GM10266 (cell line): ENCODE data around the gene ST3GAL6.

Source experiments
- DNase-seq: peaks from one replicate; pipeline ENCODE4 v3.0.0; 2012; ENCODE audit errors: extremely low spot score
- TF ChIP-seq, protein P1 (sequence below): IDR thresholded peaks from 2 replicates; pipeline ENCODE4 v1.5.1; 2012; ENCODE audit warnings: mild to moderate bottlenecking, low read depth; ENCODE audit not compliant: control insufficient read depth, insufficient read depth; ENCODE audit errors: missing control alignments

ST3GAL6 gene

DNA sequence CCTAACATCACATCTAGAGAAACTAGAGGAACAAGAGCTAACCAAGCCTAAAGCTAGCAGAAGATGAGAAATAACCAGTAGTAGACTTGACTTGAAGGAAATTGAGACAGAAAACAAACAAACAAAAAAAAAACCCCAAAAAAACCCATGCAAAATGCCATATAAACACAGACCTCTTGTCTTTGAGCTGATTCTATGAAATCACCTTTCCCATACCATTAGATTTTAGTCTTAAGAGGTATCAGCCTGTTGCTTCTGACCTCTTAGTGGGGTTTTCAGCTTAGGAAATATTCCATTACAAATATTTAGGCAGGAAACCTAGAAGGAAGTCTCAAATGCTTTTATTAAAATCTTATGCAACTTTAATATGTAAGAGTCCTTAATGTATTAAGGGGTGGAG is 23.9 kb upstream of the ST3GAL6 start:
- DNase-seq = no peak
- TF ChIP-seq, protein P1, sequence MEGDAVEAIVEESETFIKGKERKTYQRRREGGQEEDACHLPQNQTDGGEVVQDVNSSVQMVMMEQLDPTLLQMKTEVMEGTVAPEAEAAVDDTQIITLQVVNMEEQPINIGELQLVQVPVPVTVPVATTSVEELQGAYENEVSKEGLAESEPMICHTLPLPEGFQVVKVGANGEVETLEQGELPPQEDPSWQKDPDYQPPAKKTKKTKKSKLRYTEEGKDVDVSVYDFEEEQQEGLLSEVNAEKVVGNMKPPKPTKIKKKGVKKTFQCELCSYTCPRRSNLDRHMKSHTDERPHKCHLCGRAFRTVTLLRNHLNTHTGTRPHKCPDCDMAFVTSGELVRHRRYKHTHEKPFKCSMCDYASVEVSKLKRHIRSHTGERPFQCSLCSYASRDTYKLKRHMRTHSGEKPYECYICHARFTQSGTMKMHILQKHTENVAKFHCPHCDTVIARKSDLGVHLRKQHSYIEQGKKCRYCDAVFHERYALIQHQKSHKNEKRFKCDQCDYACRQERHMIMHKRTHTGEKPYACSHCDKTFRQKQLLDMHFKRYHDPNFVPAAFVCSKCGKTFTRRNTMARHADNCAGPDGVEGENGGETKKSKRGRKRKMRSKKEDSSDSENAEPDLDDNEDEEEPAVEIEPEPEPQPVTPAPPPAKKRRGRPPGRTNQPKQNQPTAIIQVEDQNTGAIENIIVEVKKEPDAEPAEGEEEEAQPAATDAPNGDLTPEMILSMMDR = no peak

DNA sequence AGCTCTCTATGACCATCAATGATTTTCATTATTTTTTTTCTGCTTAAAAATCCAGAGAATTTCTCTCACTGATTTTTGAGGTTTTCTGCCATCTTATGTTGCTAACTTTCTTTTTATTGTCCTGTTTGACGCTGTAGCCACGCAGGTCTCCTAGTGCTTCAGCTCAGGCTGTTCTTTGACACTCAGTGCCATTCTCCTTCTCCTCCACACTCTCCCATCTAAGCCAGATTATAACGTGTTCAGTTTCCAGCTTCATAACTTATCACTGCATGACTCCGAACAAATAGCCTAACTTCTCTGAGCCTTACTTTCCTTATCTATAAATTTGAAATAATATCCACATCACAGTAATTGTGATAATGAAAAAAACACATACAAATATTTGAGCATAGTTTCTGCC is 22.8 kb upstream of the ST3GAL6 start:
- DNase-seq = no peak
- TF ChIP-seq, protein P1 = no peak

DNA sequence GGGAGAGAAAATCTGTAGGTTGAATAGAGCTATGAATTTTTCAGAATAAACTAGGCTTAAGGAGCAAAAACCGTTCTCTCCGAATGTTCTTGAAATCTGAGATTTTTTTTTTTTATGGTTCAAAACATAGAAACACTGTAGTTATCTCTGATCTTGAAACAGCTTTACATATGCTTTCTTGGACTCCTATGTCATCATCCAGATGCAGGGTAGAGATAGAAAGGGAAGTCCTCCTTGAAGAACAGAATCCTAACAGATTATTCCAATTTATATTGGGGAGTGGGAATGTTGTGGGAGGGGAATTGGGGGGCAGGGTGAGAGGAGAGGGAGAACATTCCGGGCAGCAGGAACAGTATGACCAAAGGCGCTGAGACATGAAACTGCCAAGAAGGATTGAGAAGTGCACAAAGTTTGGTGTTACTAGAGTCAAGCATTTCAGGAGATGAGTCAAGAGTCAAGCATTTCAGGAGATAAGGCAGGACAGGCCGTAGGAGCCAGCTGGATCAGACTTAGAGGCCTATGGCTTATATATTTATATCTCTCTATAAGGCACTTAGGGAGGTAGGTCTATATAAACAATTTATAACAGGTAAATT is 21.9 kb upstream of the ST3GAL6 start:
- TF ChIP-seq, protein P1 = no peak
- DNase-seq = no peak

DNA sequence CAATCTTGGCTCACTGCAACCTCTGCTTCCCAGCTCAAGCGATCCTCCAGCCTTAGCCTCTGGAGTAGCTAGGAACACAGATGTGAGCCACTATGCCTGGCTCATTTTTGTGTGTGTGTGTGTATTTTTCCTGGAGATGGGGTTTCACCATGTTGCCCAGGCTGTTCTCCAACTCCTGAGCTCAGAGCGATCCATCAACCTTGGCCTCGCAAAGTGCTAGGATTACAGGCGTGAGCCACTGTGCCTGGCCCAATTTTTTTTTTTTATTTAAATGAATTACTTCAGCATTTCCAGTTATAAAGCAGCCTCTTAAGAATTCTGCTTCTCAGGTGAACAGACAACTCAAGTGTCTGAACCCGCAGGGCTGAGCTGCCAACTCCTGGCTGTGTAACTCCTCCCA is 20.1 kb upstream of the ST3GAL6 start:
- TF ChIP-seq, protein P1 = no peak
- DNase-seq = no peak

DNA sequence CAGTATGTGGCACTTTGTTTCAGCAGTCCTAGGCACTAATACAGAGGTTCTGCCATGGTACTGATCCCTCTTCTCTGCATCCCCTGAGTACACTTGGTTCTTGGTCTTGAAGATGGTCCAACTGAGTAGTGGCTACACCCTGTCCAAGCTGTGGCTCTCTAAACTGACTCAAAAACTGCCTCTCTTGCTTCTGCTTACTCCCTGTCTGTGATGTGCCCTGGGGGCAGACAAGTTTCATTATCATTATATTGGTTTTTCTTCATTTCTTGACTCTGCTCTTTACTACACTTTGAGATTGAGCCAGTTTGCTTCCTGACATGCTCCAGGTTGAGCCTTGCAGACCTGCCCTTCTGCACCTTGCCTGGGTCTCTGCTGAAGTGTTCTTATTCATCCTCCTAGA is 18.9 kb upstream of the ST3GAL6 start:
- DNase-seq = no peak
- TF ChIP-seq, protein P1 = no peak

DNA sequence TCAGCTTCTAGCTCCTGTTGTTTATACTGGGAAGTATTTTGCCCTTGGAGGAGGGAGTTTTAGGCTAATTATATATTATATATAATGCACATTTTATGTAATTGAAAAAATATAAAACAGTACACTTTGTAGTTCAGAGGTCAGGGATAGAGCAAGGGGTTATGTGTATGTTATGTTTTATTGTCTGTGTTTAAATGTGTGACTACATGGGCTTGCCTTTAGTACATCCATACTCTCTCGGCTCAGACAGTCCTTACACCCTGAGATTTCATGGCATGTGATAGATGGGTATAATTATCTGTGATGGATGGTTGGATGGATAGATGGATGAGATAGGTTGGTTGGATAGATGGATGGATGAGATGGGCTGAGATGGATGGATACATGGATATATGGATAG is 17.4 kb upstream of the ST3GAL6 start:
- TF ChIP-seq, protein P1 = no peak
- no peak for DNase-seq

DNA sequence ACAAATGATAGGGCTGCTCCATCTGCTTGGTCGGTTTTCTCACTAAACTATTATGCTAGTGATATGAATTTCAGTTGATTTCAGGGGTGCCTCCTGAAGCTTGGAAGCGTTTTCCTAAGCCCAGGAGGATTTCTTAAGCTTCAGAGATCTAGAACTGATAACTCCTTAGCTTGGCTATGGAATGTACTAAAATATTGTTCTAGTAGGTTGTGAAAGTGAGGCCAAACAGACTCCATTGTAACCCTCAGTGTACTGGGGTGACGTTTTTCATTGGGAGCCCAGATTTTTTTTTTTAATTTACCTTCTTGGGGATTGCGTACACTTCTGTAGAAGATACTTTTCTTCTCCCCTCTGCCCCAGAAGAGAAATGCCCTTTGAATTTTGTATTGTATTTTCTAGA is 17.0 kb upstream of the ST3GAL6 start:
- DNase-seq = no peak
- TF ChIP-seq, protein P1 = no peak
